ENCODE measurements around the gene CETN3. TPM values are rescaled to one million over a fixed set of nuclear protein-coding genes. Genes with fewer than 3 reads are reported as not detected.

CETN3 gene
- total RNA-seq, 3 donors from 2014 or later (not counting 1 experiment from before 2014, with no cell fraction given), result 3.2 to 8.5 (median 4.0) TPM

DNA sequence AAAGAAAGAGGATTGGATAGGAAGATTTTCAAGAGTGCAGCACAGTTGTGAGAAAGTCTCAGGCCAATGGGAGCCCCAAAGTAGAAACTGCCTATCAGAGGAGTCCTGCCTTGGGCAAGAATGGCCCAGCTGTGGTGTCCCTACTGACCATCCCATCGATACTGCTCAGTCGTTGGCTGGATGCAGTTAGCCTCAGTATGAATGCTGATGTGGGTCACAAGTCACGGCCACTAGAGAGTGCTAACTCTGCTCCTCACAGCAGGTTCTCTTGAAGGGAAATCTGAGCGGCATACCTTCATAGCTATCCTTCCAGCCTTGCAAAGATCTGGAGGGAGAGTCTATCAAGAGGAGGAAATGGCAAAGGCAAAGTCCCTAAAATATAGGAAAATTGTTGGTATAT, 11.6 kb upstream of the CETN3 start:
- no peaks in the 10 kb centered on the region for H3K36me3 Mint-ChIP-seq
- 65% methylated on average over 4 of the region's 4 CpGs for WGBS (ENCODE audit: insufficient coverage)
- no peaks in the 10 kb centered on the region for H3K9me3 Mint-ChIP-seq
- intact Hi-C loops (cut with micrococcal nuclease), result no loop called here
- no peak overlapping the region for H3K4me3 ChIP-seq (ENCODE audit: low read length)
- no peak overlapping the region for H3K4me3 Mint-ChIP-seq
- H3K9me3 ChIP-seq (ENCODE audit: control insufficient read depth, insufficient read depth, low read length), result no peaks in the 10 kb centered on the region
- H3K27ac ChIP-seq (ENCODE audit: low read length), result no peak overlapping the region
- H3K36me3 ChIP-seq (ENCODE audit: control insufficient read depth, insufficient read depth, low read length), result no peaks in the 10 kb centered on the region
- ATAC-seq (no peak), DNase-seq (no peak)
- no peak overlapping the region for H3K27ac Mint-ChIP-seq
- no peaks in the 10 kb centered on the region for H3K4me1 ChIP-seq (ENCODE audit: control insufficient read depth, insufficient read depth, low read length)
- H3K27me3 Mint-ChIP-seq (ENCODE audit: low read depth in 2 of 2), result peaks cover 37 to 51% of the 10 kb centered on the region in 2 donors
- TF ChIP-seq CTCF (IDR thresholded peaks at IDR 0.05), result no peak
- no peaks in the 10 kb centered on the region for H3K27me3 ChIP-seq (ENCODE audit: control insufficient read depth, insufficient read depth, low read length)
- H3K4me1 Mint-ChIP-seq, result no peaks in the 10 kb centered on the region

- DNase-seq (no peak), ATAC-seq (no peak)
- no peaks in the 10 kb centered on the region for H3K36me3 ChIP-seq (ENCODE audit: control insufficient read depth, insufficient read depth, low read length)
- no peaks in the 10 kb centered on the region for H3K27me3 ChIP-seq (ENCODE audit: control insufficient read depth, insufficient read depth, low read length)
- intact Hi-C loops (cut with micrococcal nuclease), result no loop called here
- H3K36me3 Mint-ChIP-seq, result no peaks in the 10 kb centered on the region
- H3K27ac ChIP-seq (ENCODE audit: low read length), result no peak overlapping the region
- H3K4me1 Mint-ChIP-seq, result no peaks in the 10 kb centered on the region
- no peaks in the 10 kb centered on the region for H3K9me3 Mint-ChIP-seq
- H3K4me1 ChIP-seq (ENCODE audit: control insufficient read depth, insufficient read depth, low read length), result no peaks in the 10 kb centered on the region
- H3K9me3 ChIP-seq (ENCODE audit: control insufficient read depth, insufficient read depth, low read length), result no peaks in the 10 kb centered on the region
- H3K4me3 ChIP-seq (ENCODE audit: low read length), result no peak overlapping the region
- peaks cover 33 to 54% of the 10 kb centered on the region in 2 donors for H3K27me3 Mint-ChIP-seq (ENCODE audit: low read depth in 2 of 2)
- TF ChIP-seq CTCF (IDR thresholded peaks at IDR 0.05), result no peak
- H3K27ac Mint-ChIP-seq, result no peak overlapping the region
- WGBS (ENCODE audit: insufficient coverage), result no CpG with 5 or more reads among the region's 1 CpG
- H3K4me3 Mint-ChIP-seq, result no peak overlapping the region
These were observed 8.7 kb upstream of the CETN3 start for GRCh38 chr5:90418214-90418613.

GRCh38 chr5:90410178-90410762, 714 bp upstream of the CETN3 start:
- Histone ChIP-seq H3K27ac (ENCODE audit: low read length) (peak overlapping the region; percentile 91), H3K4me1 (ENCODE audit: control insufficient read depth, insufficient read depth, low read length) (peaks cover 7% of the 10 kb centered on the region), H3K9me3 (ENCODE audit: control insufficient read depth, insufficient read depth, low read length) (no peaks in the 10 kb centered on the region), H3K27me3 (ENCODE audit: control insufficient read depth, insufficient read depth, low read length) (no peaks in the 10 kb centered on the region), H3K36me3 (ENCODE audit: control insufficient read depth, insufficient read depth, low read length) (peaks cover 9% of the 10 kb centered on the region), H3K4me3 (ENCODE audit: low read length) (peak overlapping the region; percentile 83)
- no peak overlapping the region for H3K4me3 Mint-ChIP-seq
- no peak for DNase-seq
- ATAC-seq, result no peak
- no peaks in the 10 kb centered on the region for H3K9me3 Mint-ChIP-seq
- no peaks in the 10 kb centered on the region for H3K36me3 Mint-ChIP-seq
- 0% methylated on average over 4 of the region's 10 CpGs for WGBS (ENCODE audit: insufficient coverage)
- H3K4me1 Mint-ChIP-seq, result no peaks in the 10 kb centered on the region
- no peak for TF ChIP-seq CTCF (IDR thresholded peaks at IDR 0.05)
- intact Hi-C loops (cut with micrococcal nuclease), result no loop called here
- H3K27ac Mint-ChIP-seq, result no peak overlapping the region
- H3K27me3 Mint-ChIP-seq (ENCODE audit: low read depth in 2 of 2), result peaks cover 0 to 6% of the 10 kb centered on the region in 2 donors
